ENCODE data around the gene AK6.
A peak's percentile ranks its signal among the peaks of the same experiment; 100 is the strongest.
"Not testable (repeated sequence)": the region's sequence is repeated elsewhere in the genome, so short reads cannot be mapped to it uniquely, and the experiment has no call there.

AK6 gene

GRCh38 chr5:69335341-69335935 is 33.9 kb downstream of the AK6 start:
- no peak for DNase-seq (ENCODE audit: low read depth in 2 of 2)

GRCh38 chr5:69334793-69335268 is 34.5 kb downstream of the AK6 start:
- DNase-seq (ENCODE audit: low read depth in 2 of 2), result peak; percentile 30 to 31

GRCh38 chr5:69333668-69334315 is 35.5 kb downstream of the AK6 start:
- not testable (repeated sequence) for DNase-seq (ENCODE audit: low read depth in 2 of 2)

- no peak for DNase-seq (ENCODE audit: low read depth in 2 of 2)
Measured at GRCh38 chr5:69331528-69332445, 37.5 kb downstream of the AK6 start.

GRCh38 chr5:69329905-69330489 is 39.3 kb downstream of the AK6 start:
- DNase-seq (ENCODE audit: low read depth in 2 of 2), result no peak

GRCh38 chr5:69326365-69326764 is 43.0 kb downstream of the AK6 start:
- no peak for DNase-seq (ENCODE audit: low read depth in 2 of 2)

GRCh38 chr5:69317391-69317790 is 51.9 kb downstream of the AK6 start:
- no peak for DNase-seq (ENCODE audit: low read depth in 2 of 2)

GRCh38 chr5:69315972-69316371 is 53.3 kb downstream of the AK6 start:
- DNase-seq (ENCODE audit: low read depth in 2 of 2), result no peak

GRCh38 chr5:69313428-69313827 is 55.9 kb downstream of the AK6 start:
- no peak for DNase-seq (ENCODE audit: low read depth in 2 of 2)

- no peak for DNase-seq (ENCODE audit: low read depth in 2 of 2)
Measured at GRCh38 chr5:69312459-69313160, 56.7 kb downstream of the AK6 start.

GRCh38 chr5:69309380-69309779 is 59.9 kb downstream of the AK6 start:
- DNase-seq (ENCODE audit: low read depth in 2 of 2), result no peak

GRCh38 chr5:69308046-69308553 is 61.2 kb downstream of the AK6 start:
- no peak for DNase-seq (ENCODE audit: low read depth in 2 of 2)

- no peak for DNase-seq (ENCODE audit: low read depth in 2 of 2)
Measured at GRCh38 chr5:69305512-69305911, 63.8 kb downstream of the AK6 start.
